Measurements from ENCODE around the gene C1S.

Gene C1S

DNA sequence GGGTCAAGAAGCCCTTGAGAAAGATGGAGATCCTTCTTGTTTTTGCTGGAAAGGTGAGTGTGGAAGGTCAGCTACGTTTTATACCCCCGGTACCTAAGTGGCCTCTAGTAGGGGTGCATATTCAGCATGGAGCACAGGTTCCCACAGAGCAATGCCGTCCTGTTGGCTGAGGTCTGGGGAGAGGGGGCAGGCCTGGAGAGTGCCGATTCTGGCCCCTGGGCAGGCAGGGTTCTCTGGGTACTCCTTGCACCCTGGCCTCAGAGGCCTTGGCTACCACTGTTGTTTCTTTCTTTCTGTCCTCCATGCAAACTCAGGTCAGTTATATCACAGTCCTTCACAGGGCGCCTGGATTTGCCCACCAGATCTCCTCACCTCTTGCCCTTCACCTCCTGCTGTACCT lies 59.6 kb downstream of the C1S start:
- H3K27ac ChIP-seq, result no peak overlapping the region
- TF ChIP-seq, protein P1, sequence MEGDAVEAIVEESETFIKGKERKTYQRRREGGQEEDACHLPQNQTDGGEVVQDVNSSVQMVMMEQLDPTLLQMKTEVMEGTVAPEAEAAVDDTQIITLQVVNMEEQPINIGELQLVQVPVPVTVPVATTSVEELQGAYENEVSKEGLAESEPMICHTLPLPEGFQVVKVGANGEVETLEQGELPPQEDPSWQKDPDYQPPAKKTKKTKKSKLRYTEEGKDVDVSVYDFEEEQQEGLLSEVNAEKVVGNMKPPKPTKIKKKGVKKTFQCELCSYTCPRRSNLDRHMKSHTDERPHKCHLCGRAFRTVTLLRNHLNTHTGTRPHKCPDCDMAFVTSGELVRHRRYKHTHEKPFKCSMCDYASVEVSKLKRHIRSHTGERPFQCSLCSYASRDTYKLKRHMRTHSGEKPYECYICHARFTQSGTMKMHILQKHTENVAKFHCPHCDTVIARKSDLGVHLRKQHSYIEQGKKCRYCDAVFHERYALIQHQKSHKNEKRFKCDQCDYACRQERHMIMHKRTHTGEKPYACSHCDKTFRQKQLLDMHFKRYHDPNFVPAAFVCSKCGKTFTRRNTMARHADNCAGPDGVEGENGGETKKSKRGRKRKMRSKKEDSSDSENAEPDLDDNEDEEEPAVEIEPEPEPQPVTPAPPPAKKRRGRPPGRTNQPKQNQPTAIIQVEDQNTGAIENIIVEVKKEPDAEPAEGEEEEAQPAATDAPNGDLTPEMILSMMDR (IDR thresholded peaks at IDR 0.05), result no peak
- no peak for TF ChIP-seq ZFX (IDR thresholded peaks at IDR 0.05; ENCODE audit: borderline replicate concordance)

Measured in 22Rv1 (cell line).